GM12801 (cell line): Measurements from ENCODE around the gene SPATA6.

ENCODE experiments used
- CTCF ChIP-seq: IDR thresholded peaks from one replicate; pipeline ENCODE4 v1.5.1; 2011; ENCODE audit warnings: control low read depth; ENCODE audit not compliant: insufficient read length; ENCODE audit errors: extremely low read depth

Gene SPATA6

GRCh38 chr1:48470950-48471690, 884 bp downstream of the SPATA6 start:
- TF ChIP-seq CTCF: no peak

GRCh38 chr1:48470481-48470855, 1.5 kb downstream of the SPATA6 start:
- TF ChIP-seq CTCF: no peak

DNA sequence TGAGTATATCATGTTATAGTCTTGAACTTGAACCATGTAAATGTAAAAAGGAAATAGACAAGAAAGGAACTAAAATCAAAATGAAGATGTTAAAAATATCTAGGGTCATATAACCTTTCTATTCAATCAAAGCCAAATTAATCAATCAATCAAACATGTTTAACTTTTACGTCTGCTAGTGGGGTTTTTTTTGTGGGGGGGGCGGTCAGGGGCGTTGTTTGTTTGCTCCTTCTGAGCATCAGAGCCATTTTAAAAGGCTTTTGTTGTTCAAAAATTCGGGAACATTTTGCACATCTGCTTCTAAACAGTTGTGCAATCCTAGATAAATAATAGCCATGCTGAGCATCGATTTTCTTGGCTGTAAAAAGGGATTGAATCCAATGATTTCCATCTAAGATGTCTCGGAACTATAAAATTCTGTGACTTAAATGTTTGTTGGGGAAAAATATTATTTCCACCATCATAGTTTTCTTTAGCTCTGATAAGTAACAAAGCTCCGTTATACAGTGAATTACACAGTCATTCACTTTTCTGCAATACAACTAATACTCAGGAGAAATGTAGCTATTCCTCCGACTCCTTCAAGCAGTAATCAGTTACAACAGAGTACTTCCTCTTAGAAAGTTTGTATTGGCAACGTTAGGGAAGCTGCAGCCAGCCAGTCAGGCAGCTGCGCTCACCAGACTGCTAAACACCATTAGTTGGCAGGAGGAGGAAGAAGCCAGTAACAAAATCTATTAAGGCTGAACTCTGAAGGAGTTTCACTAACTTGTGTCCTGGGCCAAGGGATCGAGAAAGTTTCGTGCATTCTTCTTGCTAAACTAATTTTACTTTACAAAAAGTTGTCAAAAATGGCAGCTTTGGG, 2.2 kb downstream of the SPATA6 start:
- no peak for TF ChIP-seq CTCF

- no peak for TF ChIP-seq CTCF
Measured at GRCh38 chr1:48466594-48466993, 5.4 kb downstream of the SPATA6 start.

GRCh38 chr1:48462716-48463302, 9.2 kb downstream of the SPATA6 start:
- TF ChIP-seq CTCF: no peak

DNA sequence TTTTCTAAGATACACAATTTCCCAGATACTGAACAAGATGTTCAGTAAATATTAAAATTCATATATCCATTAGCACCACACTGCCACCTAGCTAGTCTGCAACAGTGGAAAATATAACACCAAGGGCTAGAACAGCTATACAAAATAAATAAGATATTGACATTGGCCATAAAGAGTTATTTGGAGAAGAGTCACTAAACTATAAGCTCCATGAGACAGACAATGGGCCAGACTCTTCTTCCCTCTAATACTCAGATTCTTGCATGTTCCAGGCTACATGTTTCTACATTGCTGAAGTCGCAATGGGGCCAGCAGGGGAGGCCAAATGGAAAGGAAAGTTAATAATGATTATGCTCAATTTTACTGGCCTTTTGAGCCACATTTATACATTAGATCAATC, 21.5 kb downstream of the SPATA6 start:
- no peak for TF ChIP-seq CTCF

DNA sequence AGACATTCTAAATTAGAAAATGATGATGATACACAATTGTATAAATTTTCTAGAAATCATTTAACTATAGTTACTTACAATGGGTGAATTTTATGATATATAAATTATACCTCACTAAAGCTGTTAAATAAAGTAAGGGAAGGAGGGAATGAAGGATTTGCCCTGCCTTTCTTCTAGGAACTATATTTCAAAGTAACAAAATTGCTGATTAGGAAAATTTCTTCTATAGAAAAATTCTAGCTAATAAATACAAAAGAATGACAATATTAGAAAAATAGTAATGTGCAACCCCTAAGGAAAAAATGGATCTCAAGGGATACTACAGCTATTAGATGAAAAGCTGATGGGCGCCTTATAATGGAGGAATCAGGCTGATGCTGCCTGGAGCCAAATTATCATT, 23.1 kb downstream of the SPATA6 start:
- no peak for TF ChIP-seq CTCF
